GM19328 (cell line): ENCODE results near the gene TTLL11.
"Not testable (repeated sequence)": the region's sequence is repeated elsewhere in the genome, so short reads cannot be mapped to it uniquely, and the experiment has no call there.

Source experiments
- ATAC-seq: cut with Tn5 transposase; IDR thresholded peaks from one replicate; pipeline ENCODE4 v1.9.1; 2021; ENCODE audit warnings: mild to moderate bottlenecking, moderate library complexity; ENCODE audit not compliant: unreplicated experiment

TTLL11 gene

DNA sequence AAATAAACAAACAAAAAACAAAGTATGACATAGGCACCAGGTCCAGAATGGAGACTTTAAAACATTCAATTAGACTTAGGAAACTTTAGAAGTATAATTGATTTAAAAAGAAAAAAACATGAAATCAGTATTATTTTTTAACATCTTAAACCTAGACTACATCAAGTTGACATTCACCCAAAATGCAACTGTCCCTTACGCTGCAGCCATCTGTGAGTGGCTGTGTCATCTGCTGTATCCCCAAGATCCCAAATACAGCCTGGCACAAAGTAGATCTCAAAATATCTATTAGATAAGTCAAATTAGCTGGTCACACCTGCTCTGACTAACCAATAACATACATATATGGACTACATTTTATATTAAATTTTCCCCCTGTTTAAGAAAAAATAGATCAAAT lies 7.8 kb downstream of the TTLL11 start:
- no peak for ATAC-seq

DNA sequence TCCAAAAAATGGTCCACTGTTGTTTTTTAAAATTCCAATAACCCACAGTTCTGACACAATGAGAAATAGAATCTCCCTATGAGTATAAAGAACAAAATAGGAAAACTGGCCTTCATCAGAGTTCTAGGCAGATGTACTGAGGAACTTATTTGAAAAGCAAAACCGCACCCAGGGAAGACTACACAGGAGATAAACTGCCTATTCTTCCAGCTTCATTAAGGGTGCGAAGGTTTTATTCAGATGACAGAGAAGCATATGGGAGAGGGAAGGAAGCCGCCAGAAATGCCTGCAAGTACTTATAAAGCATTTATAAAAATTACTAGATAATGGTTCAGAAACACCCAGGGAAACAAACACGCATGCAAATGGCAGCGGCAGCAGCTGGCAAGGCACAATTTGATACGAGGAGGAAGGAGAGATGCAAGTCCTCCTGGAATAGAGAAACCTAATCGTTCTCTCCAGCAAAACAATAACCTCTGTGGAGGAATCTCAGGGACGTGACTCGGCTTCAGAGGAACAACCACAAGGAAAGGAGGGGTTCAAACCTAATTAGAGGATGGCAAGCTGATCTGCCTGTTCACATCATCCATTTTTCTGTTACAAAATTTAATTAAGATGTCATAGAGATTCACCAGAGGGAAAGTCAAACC lies 9.0 kb downstream of the TTLL11 start:
- ATAC-seq = no peak

DNA sequence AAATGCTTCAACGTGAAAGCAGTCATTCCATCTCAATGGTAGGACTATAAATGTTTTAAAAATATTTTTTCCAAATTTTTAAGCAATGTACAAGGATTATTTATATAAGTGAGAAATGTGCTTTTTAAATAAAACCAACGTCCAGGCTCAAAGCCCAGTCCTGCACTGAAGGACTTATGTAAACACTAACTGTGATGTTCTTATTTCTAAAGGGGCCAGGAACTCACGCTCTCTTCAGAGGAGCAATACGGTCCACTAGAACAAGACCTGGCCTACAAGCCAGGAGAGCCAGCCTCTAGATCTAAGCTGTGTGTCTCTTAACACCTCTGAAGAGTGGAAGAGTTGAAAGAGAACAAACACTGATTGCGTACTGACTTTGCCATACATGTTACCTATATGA lies 12.1 kb downstream of the TTLL11 start:
- no peak for ATAC-seq

DNA sequence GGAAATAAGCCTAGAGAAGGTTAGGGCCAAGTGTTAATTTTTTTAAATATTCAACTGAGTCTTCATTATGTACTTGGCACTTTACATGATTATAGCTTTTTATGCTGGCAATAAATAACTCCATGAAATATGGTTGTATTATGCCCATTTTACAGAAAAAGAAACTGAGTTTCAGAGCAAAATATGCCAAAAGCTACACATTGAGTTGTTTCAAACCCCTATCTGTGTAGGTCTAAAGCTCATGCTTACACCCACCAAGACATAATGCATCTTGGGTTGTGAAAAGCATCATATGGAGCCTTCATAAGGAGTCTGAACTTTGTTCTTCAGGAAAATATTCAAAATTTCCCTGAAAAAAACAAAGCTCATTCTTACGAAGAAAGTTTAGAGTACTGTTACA lies 14.6 kb downstream of the TTLL11 start:
- no peak for ATAC-seq

DNA sequence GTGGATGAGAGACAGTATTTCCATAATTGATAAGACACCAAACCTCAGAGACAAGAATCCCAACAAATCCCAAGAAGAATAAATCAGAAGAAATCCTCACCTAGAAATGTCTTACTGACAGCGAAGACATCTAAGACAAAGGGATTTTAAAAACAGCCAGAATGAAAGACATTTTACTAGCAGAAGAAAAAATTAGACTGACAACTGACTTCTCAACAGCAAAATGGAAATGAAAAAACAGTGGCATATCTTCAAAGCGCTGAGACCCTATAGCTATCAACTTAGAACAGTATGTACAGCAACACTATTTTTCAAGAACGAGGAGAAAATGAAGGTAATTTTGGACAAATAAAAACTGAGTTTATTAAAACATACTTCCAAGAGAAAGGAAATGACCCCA lies 16.3 kb downstream of the TTLL11 start:
- no peak for ATAC-seq

DNA sequence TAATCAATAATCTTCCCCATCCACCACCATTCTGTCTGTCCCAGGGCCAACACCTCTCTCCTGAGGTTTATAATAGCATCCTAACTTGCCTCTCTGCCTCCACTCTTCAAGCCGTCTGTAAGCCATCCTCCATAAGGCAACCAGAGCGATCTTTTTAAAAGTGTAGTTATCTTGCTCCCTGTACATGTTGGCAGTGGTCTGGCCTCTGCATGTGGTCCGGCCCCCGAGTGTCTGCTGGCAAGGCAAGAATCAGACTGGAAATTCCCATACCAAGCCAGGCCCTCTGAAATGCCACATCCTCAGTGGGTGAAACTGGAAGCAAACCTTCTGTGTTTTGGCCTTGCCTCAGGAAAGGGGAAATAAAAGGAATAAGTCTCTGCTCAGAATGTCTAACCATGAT lies 17.0 kb downstream of the TTLL11 start:
- ATAC-seq = no peak

DNA sequence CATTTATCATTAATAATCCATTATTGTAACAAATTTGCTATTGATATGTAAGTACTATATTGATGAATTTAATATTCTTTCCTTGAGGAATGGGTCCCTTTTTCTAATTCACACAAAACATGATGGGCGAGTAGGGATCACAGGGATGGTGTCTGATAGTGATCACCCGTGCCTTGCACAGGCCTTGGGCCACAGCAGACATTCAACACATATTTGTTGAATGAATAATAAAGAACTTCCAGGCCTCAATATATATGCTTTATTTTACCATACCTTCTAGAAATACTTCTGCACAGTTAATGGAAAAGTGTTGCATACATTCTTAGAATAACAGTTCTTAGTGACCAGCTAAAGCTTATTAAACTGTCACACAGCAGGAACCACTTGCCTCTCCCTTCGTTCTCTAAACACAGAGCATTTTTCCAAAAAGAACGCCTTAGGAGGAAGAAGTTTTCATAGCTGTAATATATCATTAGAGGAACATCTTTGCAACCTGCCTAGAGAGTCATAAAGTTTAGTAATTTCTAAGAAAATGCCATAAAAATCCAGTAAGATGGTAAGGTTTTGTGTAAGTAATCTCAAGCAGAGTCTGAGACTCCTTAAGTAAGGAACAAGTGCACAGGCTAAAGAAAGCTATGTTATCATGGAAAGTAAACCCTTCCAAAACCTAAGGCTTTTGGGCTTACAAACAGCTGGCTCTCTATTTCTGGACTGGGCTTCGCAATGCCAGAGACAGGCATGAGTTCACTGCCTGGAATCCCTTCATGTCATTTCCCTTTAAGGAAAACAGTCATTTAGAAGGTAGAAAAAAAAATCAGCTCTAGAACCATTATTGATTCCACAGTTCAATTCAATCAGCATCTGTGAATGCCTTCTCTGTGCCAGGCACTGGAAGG lies 17.7 kb downstream of the TTLL11 start:
- ATAC-seq = no peak

DNA sequence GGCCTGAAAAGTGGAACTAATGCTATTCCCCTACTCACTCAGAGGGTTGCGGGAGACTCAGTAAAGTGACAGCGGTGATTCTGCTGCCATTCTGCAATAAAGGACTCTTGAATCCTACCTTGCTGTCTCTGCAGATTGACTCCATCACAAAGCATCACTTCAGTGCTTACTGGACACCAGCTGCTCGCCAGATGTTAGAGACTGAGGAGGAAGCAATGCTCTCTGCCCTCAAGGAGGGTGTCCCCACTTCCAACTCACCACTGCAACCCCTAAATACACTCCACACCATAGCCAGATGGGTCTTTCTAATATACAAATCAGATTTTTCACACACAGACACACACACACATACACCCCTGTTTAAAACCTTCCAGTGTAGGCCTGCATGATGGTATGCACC lies 21.4 kb downstream of the TTLL11 start:
- no peak for ATAC-seq

DNA sequence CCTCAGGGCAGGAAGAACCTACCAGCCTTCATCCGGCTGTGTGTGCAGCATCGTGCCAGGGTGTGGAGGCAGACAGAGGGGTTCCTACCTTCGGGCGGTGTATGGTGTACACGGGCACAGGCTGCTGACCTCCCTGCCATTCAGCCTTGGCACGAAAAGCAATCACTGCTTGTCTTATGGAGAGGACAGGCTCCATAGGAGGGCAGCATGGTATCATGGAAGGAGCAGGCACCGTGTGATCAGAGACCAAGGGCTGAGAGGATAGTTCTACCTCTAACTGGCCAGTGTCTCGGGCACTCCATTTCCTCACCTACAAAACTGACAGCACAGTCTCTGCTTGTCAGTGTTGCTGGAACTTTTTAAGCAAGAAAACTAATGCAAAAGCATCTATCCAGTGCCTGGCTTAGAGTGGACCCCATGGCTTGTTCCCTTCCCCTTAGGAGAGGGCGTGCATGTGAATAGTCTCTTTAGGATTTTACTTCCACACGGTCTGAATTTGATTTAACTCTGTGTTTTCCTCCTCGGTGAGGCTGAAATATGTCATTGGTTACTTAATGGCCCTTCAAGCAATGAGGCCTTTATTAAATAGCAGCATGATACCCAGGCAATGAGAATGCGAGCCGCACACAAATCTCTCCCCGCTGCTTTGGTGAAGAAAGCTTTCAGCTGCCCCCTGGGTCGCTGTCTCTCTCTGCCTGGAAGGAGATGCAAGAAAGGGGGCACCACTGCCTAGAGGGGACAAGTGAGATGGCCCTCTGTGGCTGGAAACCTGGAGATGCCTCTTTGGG lies 22.2 kb downstream of the TTLL11 start:
- no peak for ATAC-seq

DNA sequence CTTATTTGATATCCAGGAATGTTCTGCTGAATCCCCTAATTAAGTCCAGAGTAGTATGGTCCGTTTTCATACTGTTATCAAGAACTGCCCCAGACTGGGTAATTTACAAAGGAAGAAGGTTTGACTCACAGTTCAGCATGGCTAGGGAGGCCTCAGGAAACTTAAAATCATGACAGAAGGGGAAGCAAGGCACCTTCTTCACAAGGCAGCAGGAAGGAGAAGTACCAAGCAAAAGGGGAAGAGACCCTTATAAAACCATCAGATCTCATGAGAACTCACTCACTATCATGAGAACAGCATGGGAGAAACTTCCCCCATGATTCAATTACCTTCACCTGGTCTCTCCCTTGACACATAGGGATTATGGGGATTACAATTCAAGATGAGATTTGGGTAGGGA lies 26.4 kb downstream of the TTLL11 start:
- not testable (repeated sequence) for ATAC-seq

DNA sequence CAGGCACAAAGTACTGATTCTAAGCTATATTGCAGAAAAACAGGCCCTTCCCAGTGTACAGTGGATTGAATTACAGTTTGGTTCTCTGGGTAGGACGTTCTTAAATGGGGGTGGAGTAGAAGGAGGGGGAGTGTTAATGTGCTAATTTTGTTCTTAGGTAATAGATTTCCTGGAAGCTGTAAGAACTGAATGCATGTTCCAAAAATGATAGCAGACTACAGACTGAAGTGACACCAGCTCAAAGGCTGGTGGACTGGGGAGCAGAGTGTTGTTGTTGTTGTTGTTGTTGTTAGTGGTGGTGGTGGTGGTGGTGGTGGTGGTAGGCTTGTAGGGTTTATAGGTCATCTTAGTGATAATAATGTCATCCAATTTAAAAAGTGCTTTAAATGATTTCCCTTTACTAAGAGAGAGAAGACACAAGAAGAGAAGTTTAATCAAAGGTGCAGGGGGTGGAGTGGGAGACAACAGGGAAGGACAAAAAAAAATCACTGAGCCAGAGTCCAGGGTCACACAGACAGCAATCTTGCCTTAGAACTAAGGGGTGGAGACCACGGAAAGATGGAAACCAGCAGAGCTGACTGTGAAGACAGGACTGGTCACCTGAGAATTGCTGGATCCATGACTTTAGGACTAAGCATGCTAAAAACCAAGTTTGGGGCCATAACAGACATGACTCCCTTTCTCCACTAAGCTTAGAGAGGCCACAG lies 27.0 kb downstream of the TTLL11 start:
- no peak for ATAC-seq

DNA sequence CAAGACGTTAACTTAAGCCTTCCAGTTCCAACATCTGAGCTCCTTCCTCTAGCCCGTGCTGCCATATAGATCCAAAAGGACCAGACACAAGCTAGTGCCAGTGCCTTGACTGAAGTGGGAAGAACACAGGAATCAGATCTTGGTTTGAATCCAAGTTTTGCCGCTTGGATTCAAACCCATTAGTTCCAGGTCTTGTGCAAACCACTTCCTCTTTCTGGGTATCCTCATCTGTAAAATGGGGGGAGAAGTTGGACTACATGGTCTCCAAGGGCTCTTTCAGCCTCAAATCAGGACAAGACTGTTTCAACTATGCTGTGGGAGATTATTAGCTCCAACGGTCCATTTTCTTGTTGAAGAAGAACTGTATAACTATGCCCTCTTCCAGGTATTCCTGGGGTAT lies 32.6 kb downstream of the TTLL11 start:
- no peak for ATAC-seq

DNA sequence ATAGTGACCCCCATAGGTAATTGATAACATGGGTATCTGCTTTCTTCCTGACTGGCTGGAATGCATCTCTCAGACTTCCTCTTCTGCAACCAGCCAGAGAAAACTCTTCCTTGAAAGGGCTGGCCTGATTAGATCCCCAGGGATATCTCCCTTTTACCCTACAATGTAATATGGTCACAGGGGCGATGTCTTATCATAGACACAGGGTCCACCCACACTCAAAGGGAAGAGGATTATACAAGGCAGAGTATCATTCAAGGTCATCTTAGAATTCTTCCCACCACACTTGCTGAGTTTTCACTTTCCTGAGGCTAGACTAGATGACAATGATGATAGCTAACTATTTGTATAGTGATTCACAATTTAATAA lies 33.2 kb downstream of the TTLL11 start:
- ATAC-seq = no peak

DNA sequence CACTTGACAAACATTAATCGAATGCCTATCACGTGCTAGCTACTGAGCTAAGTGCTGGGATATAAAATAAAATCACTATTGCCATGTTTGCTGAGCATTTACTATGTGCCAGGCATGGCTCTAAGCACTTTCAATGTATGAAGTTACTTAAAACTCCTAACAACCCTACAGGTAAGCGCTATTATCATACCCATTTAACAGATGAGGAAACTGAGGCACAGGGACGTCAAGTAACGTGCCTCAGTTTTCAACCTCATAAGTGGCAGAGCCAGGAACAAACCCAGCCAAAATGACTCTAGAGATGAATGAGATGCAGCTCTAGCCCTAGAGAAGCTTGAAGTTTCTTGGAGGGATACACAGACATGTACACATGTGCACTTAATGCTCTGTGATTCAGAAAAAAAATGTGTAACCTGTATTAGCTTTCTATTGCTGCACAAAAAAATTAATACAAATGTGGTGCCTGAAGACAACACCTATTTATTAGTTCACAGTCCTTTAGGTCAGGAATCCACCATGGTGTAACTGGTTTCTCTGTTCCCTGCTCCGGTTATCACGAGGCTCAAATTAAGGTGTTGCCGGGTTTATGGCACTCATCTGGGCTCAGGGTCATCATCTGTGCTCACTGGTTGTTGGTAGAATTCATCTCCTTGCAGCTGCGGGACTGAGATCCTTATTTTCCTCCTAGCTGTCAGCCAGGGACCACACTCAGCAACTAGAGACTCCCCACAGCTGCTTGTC lies 33.7 kb downstream of the TTLL11 start:
- no peak for ATAC-seq

DNA sequence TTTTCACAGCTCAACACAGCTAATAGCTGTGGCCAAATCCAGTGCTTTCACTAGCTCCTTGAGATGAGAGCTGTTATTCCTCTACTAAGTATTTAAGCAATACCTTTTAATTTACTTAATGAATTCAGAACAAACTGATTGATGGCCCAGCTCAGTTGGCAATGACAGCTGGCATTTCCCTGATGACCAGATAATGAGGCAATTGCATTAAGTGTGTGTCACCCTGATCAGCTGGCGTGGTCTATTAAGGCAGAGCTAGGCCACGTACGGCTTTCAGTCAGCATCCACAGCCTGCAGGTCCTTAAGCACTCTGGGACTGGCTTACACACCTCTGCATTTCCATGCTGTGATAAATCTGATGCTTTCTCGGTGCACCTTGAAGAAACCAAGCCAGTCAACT lies 34.4 kb downstream of the TTLL11 start:
- no peak for ATAC-seq

DNA sequence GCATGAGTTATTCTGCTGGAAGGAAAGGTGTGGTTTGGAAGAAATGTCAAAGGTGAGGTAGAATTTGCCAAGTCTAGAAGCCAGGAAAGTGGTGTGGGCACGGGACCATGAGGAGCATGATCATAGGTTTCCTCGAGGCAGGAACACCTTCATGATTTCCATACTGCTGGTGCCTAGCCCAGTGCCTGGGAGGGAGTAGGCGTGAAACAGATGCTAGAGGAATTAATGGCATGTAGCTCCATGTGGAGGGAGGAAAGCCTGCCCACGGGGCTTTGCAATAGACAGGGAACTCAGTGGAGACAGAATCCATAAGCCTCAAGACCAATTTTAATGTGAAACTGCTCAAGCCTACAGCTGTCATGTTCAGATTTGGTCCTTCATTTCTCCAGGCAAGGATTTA lies 35.1 kb downstream of the TTLL11 start:
- no peak for ATAC-seq

DNA sequence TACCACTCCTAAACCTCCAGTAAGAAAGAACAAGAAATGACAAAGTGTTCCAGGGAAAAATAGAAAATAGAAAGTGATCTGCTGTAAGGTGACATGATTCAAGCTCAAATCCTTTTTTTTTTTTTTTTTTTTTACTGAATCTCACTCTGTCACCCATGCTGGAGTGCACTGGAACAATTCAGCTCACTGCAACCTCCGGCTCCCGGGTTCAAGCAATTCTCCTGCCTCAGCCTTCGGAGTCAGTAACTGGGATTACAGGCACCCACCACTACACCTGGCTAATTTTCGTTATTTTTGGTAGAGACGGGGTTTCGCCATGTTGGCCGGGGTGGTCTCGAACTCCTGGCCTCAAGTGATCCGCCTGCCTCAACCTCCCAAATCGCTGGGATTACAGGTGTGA lies 35.9 kb downstream of the TTLL11 start:
- no peak for ATAC-seq

DNA sequence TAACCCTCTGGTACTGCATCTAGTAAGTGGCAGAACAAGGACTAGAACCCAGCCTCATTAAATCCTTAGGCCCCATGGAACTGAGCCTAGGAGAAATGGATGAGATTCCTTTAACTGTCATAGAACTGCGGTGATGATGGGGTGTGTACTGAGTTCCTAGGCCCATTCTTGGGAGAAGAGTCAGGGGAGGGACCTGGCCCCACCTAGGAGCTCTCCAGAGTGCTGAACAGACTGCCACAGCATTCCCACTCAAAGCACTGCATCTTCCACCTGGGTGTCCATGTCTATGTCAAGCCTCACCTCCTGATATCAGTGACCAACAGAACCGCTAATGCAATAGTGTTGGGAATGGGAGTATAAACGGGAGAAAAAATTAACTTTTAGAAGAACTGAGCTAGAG lies 36.6 kb downstream of the TTLL11 start:
- ATAC-seq = no peak

DNA sequence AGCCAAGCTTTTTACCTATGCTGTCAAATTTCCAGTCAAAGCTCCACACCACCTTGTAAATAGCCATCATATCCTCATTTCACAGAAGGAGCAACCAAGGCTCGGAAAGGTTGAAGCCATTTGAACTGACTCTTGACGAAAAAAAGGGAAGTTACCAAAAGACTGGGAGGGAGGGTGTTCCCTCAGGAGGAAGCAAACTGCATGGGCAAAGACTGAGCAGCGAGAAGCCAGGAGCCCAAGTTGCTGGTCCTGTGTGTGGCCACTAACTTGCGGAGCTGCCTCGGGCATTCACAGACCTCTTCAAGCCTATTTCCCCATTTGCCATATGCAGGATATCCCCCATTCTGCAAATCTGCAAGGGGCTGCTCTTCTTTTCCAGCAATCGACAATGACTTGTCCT lies 37.4 kb downstream of the TTLL11 start:
- ATAC-seq = no peak

DNA sequence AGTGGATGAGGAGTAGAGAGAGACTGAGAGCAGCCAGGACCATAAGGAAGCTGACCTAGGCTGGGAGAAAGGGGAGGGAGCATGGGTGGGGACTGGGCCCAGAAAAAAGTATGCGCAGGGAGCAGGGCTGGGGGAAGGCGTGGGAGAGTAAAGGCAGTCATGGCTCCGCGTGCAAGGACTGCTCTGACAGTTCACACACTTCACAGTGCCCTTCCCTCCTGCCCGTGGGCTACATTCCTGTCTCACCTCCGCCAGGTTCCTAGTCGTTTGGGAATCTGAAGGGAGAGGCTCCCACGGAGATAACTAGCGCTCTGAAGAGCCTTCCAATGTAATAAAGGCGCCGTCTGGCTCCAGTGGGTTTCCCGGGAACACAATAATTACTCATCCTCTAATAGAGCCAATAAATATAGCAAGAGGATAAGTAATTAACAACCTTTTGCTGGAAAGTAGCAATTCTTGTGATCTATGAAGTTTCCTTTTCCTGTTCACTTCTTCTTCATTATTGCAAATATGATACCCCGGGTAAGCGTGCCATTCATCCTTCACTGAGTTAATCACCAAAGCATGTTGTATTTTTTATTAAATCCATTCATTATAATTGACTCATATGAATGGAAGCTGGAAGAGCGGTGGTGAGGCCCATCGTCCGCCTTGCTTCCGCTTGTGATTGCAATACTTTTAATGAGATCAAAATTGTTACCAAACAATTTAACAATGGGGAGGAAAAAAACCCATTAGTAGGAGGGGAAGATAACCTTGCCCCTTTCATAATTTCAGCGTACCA lies 39.3 kb downstream of the TTLL11 start:
- ATAC-seq = no peak
